Measurements from ENCODE around the gene OSBPL6. TPM values are rescaled to one million over a fixed set of nuclear protein-coding genes. Genes with fewer than 3 reads are reported as not detected.

OSBPL6 gene
- total and polyA plus RNA-seq, 9 of the 15 experiments (the other 6 are each of a cell fraction or from before 2014, with no cell fraction given): 3.4 to 12.7 (median 9.3) TPM

DNA sequence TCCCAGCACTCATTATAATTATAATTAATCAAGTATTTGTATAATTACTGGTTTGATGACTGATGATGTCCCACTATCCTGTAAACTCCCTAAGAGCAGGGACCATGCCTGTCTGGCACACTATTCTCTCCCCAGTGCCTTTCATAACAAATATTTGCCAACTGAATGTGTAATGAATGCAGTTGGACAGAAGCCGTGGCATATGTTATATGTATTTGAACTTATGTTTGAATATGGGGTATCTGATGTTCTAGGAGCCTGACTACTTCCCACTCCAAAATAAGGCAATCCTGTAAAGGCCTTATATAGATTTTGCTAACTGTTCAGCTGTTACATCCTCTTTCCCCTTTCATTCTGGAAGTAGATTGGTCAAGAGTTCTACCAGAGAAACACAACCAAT lies 19.7 kb downstream of the OSBPL6 start (continued):
- TF ChIP-seq ZBTB5 (IDR thresholded peaks at IDR 0.05) (no peak), ETV5 (CRISPR knock-in tag; IDR thresholded peaks at IDR 0.05; ENCODE audit: low read depth) (no peak), TARDBP (IDR thresholded peaks at IDR 0.05) (no peak), CBX8 (IDR thresholded peaks at IDR 0.05; ENCODE audit: borderline replicate concordance, extremely low read depth, low read depth, low read length, poor library complexity, severe bottlenecking) (no peak), BRCA1 (IDR thresholded peaks at IDR 0.05) (no peak), BRCA1 (CRISPR knock-in tag; IDR thresholded peaks at IDR 0.05) (no peak)

DNA sequence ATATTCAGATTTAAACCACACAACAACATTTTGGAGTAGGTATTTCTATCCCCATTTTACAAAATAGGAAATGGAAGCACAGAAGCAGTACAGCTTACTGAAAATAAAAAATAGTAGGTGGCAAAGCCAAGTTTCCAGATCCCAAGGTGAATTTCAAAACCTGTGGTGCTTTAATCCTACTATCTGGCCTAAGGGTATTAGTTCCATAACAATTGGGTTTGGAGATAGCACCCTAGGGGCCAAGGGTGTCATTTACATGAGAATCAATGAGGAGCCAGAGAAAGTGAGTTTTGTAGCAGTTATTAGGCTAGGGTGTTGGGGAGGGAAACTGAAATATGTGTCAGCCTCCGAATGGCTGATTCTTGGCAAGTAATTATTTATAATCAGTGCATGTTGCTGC lies 24.9 kb downstream of the OSBPL6 start:
- ChIA-PET CTCF (ENCODE audit: low intra/inter-chr PET ratio) (no interaction called here), POLR2A (no interaction called here)
- Histone ChIP-seq H3K9ac (ENCODE audit: insufficient read depth in 1 of 2, low read depth in 2 of 2, low read length in 2 of 2) (no peak overlapping the region), H3K4me1 (replicated peaks in 1 of 2; ENCODE audit: control insufficient read depth in 2 of 2, insufficient read depth in 2 of 2, low read length in 2 of 2) (no peaks in the 10 kb centered on the region), H3K36me3 (ENCODE audit: control insufficient read depth, insufficient read depth, low read length) (no peaks in the 10 kb centered on the region), H3K27me3 (ENCODE audit: control insufficient read depth in 2 of 2, insufficient read depth in 2 of 2, low read length in 2 of 2) (no peaks in the 10 kb centered on the region), H4K20me1 (replicated peaks; ENCODE audit: control insufficient read depth, insufficient read depth, low read length) (no peaks in the 10 kb centered on the region), H3K9me1 (ENCODE audit: control insufficient read depth, insufficient read depth, low read length) (no peaks in the 10 kb centered on the region), H2AFZ (ENCODE audit: low read depth, low read length) (no peak overlapping the region), H3K9me3 (replicated peaks; ENCODE audit: control insufficient read depth, insufficient read depth, low read depth, low read length) (no peaks in the 10 kb centered on the region), H3K79me2 (ENCODE audit: control insufficient read depth, insufficient read depth, low read length) (no peaks in the 10 kb centered on the region), H3K27ac (ENCODE audit: extremely low read depth, low read depth, low read length) (no peak overlapping the region), H3K4me2 (ENCODE audit: insufficient read depth, low read length) (no peak overlapping the region), H3K4me3 (no peak overlapping the region)
- in situ Hi-C loops (cut with MboI) (no loop called here), intact Hi-C loops (cut with micrococcal nuclease) (no loop called here)
- DNase-seq (ENCODE audit: extremely low read depth in 1 of 4, low spot score in 3 of 4): no peak
- BruUV-seq (replicated peaks): no TSS peak
- no peak for ATAC-seq
- no peak for FAIRE-seq
- WGBS (ENCODE audit: insufficient coverage, low coverage, missing lambda C conversion rate): 45% methylated on average over 1 of the region's 1 CpG
- TF ChIP-seq EP400 (IDR thresholded peaks at IDR 0.05) (no peak), PYGO2 (tag; IDR thresholded peaks at IDR 0.05) (no peak), ZNF766 (CRISPR knock-in tag; conservative IDR thresholded peaks at IDR 0.05) (no peak), RBM34 (IDR thresholded peaks at IDR 0.05; ENCODE audit: borderline replicate concordance, insufficient read depth, low read length) (no peak), EZH2 (IDR thresholded peaks at IDR 0.05; ENCODE audit: borderline replicate concordance, low read depth, low read length) (no peak), NR1H2 (CRISPR knock-in tag; IDR thresholded peaks at IDR 0.05) (no peak), MAFG (tag; conservative IDR thresholded peaks at IDR 0.05) (no peak)
- TF ChIP-seq, protein P1, sequence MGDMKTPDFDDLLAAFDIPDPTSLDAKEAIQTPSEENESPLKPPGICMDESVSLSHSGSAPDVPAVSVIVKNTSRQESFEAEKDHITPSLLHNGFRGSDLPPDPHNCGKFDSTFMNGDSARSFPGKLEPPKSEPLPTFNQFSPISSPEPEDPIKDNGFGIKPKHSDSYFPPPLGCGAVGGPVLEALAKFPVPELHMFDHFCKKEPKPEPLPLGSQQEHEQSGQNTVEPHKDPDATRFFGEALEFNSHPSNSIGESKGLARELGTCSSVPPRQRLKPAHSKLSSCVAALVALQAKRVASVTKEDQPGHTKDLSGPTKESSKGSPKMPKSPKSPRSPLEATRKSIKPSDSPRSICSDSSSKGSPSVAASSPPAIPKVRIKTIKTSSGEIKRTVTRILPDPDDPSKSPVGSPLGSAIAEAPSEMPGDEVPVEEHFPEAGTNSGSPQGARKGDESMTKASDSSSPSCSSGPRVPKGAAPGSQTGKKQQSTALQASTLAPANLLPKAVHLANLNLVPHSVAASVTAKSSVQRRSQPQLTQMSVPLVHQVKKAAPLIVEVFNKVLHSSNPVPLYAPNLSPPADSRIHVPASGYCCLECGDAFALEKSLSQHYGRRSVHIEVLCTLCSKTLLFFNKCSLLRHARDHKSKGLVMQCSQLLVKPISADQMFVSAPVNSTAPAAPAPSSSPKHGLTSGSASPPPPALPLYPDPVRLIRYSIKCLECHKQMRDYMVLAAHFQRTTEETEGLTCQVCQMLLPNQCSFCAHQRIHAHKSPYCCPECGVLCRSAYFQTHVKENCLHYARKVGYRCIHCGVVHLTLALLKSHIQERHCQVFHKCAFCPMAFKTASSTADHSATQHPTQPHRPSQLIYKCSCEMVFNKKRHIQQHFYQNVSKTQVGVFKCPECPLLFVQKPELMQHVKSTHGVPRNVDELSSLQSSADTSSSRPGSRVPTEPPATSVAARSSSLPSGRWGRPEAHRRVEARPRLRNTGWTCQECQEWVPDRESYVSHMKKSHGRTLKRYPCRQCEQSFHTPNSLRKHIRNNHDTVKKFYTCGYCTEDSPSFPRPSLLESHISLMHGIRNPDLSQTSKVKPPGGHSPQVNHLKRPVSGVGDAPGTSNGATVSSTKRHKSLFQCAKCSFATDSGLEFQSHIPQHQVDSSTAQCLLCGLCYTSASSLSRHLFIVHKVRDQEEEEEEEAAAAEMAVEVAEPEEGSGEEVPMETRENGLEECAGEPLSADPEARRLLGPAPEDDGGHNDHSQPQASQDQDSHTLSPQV (IDR thresholded peaks at IDR 0.05): no peak
- TF ChIP-seq, protein P2, sequence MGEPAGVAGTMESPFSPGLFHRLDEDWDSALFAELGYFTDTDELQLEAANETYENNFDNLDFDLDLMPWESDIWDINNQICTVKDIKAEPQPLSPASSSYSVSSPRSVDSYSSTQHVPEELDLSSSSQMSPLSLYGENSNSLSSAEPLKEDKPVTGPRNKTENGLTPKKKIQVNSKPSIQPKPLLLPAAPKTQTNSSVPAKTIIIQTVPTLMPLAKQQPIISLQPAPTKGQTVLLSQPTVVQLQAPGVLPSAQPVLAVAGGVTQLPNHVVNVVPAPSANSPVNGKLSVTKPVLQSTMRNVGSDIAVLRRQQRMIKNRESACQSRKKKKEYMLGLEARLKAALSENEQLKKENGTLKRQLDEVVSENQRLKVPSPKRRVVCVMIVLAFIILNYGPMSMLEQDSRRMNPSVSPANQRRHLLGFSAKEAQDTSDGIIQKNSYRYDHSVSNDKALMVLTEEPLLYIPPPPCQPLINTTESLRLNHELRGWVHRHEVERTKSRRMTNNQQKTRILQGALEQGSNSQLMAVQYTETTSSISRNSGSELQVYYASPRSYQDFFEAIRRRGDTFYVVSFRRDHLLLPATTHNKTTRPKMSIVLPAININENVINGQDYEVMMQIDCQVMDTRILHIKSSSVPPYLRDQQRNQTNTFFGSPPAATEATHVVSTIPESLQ (CRISPR knock-in tag; IDR thresholded peaks at IDR 0.05): no peak
